Astrocyte of the spinal cord (primary cell): ENCODE measurements around the gene CREB5.

Experiments
- DNase-seq: peaks from one replicate; pipeline ENCODE4 v3.0.0; 2011; ENCODE audit warnings: low read depth, low spot score
- H3K4me3 ChIP-seq: 2 replicates; pipeline ENCODE4 v1.5.1; 2011; ENCODE audit warnings: low read depth, mild to moderate bottlenecking, low read length, moderate library complexity
- in situ Hi-C: cut with HindIII; loops from 2 replicates; pipeline ENCODE4 v1.10.0; 2017; ENCODE audit warnings: low sequenced_read_pairs
- TF ChIP-seq, protein P1 (sequence below): IDR thresholded peaks from 2 replicates; pipeline ENCODE4 v1.5.1; 2012; ENCODE audit warnings: low read depth, mild to moderate bottlenecking, low read length, inconsistent platforms

CREB5 gene

DNA sequence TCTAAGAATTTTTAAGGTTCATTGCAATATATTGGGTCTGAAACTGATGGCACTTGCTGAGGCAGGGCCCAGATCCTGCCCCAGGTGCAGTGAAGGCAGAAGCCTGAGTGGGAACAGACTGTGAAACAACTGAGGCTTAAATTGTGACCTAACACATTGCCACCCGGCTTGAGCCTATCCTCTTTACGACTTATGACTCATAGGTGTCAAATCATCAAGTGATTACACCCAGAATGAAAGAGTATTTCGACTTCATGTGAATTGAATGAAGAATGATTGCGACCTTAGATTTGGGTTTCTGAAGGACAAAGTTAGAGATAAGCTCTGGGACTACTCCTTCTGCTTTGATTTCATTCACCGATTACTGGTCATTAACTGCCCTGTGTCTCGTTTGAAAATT, 200.9 kb downstream of the CREB5 start:
- no peak overlapping the region for H3K4me3 ChIP-seq
- in situ Hi-C loops = no loop called here
- DNase-seq = no peak
- TF ChIP-seq, protein P1, sequence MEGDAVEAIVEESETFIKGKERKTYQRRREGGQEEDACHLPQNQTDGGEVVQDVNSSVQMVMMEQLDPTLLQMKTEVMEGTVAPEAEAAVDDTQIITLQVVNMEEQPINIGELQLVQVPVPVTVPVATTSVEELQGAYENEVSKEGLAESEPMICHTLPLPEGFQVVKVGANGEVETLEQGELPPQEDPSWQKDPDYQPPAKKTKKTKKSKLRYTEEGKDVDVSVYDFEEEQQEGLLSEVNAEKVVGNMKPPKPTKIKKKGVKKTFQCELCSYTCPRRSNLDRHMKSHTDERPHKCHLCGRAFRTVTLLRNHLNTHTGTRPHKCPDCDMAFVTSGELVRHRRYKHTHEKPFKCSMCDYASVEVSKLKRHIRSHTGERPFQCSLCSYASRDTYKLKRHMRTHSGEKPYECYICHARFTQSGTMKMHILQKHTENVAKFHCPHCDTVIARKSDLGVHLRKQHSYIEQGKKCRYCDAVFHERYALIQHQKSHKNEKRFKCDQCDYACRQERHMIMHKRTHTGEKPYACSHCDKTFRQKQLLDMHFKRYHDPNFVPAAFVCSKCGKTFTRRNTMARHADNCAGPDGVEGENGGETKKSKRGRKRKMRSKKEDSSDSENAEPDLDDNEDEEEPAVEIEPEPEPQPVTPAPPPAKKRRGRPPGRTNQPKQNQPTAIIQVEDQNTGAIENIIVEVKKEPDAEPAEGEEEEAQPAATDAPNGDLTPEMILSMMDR = no peak

DNA sequence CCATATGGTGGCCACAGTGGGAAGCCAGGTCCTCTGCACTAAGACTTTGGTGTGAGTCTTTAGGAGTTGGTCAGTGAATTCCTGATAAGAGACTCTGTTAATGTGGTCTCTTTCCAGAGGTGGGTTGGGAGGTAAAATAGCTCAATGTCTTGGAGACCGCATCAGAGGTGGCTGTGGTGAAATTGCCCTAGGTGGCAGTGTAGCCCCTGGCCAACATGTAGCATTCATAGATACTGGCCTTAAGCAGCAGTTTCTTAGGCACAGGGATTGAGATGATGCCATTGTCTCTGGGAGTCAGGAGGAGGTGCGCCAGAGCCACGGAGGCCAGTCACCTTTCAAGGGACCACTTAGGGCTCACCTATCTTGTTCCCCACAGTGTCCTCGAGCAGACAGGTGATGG, 202.8 kb downstream of the CREB5 start:
- in situ Hi-C loops = no loop called here
- no peak for DNase-seq
- TF ChIP-seq, protein P1 = peak; percentile 37
- no peak overlapping the region for H3K4me3 ChIP-seq

DNA sequence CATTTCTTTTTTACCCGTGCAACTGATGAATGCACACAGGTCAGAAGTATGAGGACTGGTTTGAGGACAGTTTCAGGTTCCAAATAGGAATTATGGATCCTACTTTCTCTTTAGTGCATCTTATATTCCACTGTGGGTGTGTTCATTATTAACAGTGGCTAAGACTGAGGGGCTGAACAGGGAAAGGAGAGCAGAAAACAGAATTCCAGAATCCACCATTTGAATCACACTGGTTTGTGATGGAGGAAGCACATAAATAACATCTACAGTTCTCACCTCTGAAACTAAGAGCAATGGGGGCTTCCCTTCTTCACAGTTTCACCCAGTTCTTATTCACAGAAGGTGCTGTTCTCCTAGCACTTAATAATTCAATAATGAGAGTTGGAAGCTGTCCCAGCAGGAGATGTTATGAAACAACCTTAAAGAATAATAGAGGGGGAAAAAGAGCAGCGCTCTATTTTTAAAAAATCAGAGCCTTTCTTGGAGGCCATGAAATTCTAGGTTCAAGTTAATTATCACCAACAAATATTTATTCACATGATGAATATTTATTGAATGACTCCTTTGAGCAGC, 205.1 kb downstream of the CREB5 start:
- no peak for DNase-seq
- no peak overlapping the region for H3K4me3 ChIP-seq
- in situ Hi-C loops = no loop called here
- TF ChIP-seq, protein P1 = no peak

DNA sequence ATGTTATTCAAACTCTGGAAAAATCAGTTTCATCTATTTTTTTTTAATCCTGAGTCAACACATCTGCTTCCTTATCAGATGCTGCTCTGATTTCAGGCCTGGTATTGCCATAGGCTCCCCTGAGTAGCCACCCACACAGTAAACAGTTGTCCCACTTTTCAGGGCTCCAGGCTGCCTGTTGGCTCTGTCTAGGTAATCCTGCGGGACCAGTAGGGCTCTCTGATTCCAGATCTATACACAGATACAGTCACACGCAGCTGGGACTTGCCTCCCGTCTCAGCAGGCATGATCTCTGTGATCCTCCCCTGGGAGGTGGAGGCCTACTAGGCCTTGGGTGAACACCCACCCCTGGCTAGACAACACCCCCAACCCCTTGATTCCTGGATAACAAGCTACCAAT, 206.1 kb downstream of the CREB5 start:
- DNase-seq = no peak
- no peak overlapping the region for H3K4me3 ChIP-seq
- in situ Hi-C loops = no loop called here
- TF ChIP-seq, protein P1 = no peak

DNA sequence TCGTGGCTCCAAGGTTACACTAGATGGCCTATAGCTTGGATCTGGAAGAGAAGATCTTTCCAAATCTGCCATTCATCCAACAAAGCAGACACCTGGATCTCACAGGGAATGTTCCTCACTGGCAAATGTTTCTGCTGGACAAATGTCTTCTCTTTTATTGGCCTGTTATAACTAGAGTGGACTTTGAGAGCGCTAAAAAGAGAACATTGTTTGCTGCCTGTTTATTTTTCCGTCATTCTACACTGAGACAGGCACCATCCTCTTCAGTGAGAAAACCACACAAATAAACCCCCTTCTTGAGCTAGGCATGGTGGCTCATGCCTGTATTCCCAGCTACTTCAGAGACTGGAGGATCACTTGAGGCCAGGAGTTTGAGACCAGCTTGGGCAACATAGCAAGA, 206.9 kb downstream of the CREB5 start:
- DNase-seq = no peak
- no peak overlapping the region for H3K4me3 ChIP-seq
- TF ChIP-seq, protein P1 = no peak
- in situ Hi-C loops = no loop called here

DNA sequence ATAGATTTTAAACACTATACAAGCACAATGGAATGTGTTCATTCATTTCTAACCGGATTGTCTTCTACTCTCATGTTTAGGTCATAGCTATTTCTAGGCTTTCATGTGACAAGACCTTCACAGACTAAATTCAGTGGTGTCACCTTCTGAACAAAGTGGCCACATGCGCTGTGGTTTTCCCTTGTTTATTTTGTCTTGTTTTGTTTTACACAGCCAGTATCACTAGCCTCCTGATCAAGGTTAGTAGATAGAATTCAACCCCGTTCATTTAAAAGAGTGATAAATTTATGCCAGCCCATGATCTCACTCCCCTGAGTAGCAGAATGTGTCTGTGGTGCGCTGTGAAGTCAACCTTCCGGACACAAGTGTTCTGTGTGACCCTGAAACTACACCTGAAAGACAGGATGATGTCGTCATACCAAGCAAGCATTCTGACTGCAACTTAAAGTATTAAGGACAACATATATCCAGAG, 209.1 kb downstream of the CREB5 start:
- no peak overlapping the region for H3K4me3 ChIP-seq
- in situ Hi-C loops = no loop called here
- no peak for DNase-seq
- TF ChIP-seq, protein P1 = no peak
